GM23338 (cell line): Measurements from ENCODE around the gene NTRK3. TPM values are rescaled to one million over a fixed set of nuclear protein-coding genes. Genes with fewer than 3 reads are reported as not detected.

Experiments
- ATAC-seq: fragments of 200-7000 bp; cut with Tn5 transposase; 3 replicates; pipeline ENCODE4 v1.9.1; 2020
- DNase-seq: peaks from one replicate; pipeline ENCODE4 v3.0.0-alpha.2; 2015; ENCODE audit warnings: low spot score
- H2AFZ ChIP-seq: fragments of 200-600 bp; sonication (generic); 2 replicates; pipeline ENCODE4 v1.8.0; 2016; ENCODE audit warnings: antibody characterized with exemption, mild to moderate bottlenecking, moderate library complexity
- H3F3A ChIP-seq: fragments of 200-600 bp; sonication (generic); replicated peaks from 2 replicates; pipeline ENCODE4 v1.8.0; 2017; ENCODE audit warnings: antibody characterized with exemption, mixed run types, low read depth
- H3K27ac ChIP-seq: fragments of 200-600 bp; sonication (generic); 2 replicates; pipeline ENCODE4 v1.6.1; 2016; ENCODE audit warnings: low read depth
- H3K27me3 ChIP-seq: fragments of 200-600 bp; sonication (generic); 2 replicates; pipeline ENCODE4 v1.8.0; 2016; ENCODE audit warnings: mild to moderate bottlenecking, mixed run types, moderate library complexity; ENCODE audit not compliant: insufficient read depth
- H3K36me3 ChIP-seq: fragments of 200-600 bp; sonication (generic); 2 replicates; pipeline ENCODE4 v1.8.0; 2016; ENCODE audit warnings: mild to moderate bottlenecking; ENCODE audit not compliant: insufficient read depth
- H3K4me1 ChIP-seq: fragments of 200-600 bp; sonication (generic); 2 replicates; pipeline ENCODE4 v1.8.0; 2016; ENCODE audit warnings: mild to moderate bottlenecking, moderate library complexity; ENCODE audit not compliant: insufficient read depth
- H3K4me2 ChIP-seq: fragments of 200-600 bp; sonication (generic); 2 replicates; pipeline ENCODE4 v1.7.1; 2017; ENCODE audit warnings: mixed run types
- H3K4me3 ChIP-seq: fragments of 200-600 bp; sonication (generic); 2 replicates; pipeline ENCODE4 v1.6.1; 2016; ENCODE audit warnings: mixed run types
- H3K79me2 ChIP-seq: fragments of 200-600 bp; sonication (generic); replicated peaks from 2 replicates; pipeline ENCODE4 v1.8.0; 2017; ENCODE audit warnings: mild to moderate bottlenecking; ENCODE audit not compliant: insufficient read depth
- H3K9me2 ChIP-seq: fragments of 200-600 bp; sonication (generic); 2 replicates; pipeline ENCODE4 v1.8.0; 2017; ENCODE audit not compliant: insufficient read depth
- H4K20me1 ChIP-seq: fragments of 200-600 bp; sonication (generic); replicated peaks from 2 replicates; pipeline ENCODE4 v1.8.0; 2017; ENCODE audit warnings: mild to moderate bottlenecking; ENCODE audit not compliant: insufficient read depth
- H3K27ac Mint-ChIP-seq: 2 replicates; pipeline ENCODE4 v1.8.0; 2020; ENCODE audit warnings: inconsistent platforms, mild to moderate bottlenecking, moderate library complexity, mixed read lengths
- H3K27me3 Mint-ChIP-seq: 3 replicates; pipeline ENCODE4 v1.8.0; 2022; ENCODE audit warnings: low read depth, mild to moderate bottlenecking, moderate library complexity, mixed read lengths, inconsistent platforms; ENCODE audit not compliant: insufficient read depth, poor library complexity
- H3K36me3 Mint-ChIP-seq: 3 replicates; pipeline ENCODE4 v1.8.0; 2021; ENCODE audit warnings: low read depth, mild to moderate bottlenecking, inconsistent platforms, moderate library complexity, mixed read lengths
- H3K4me1 Mint-ChIP-seq: 3 replicates; pipeline ENCODE4 v1.8.0; 2020; ENCODE audit warnings: mild to moderate bottlenecking, inconsistent platforms, mixed read lengths
- H3K4me3 Mint-ChIP-seq: 3 replicates; pipeline ENCODE4 v1.8.0; 2021; ENCODE audit warnings: moderate library complexity, mild to moderate bottlenecking, inconsistent platforms, mixed read lengths
- H3K9me3 Mint-ChIP-seq: 3 replicates; pipeline ENCODE4 v1.8.0; 2020; ENCODE audit warnings: moderate library complexity, mild to moderate bottlenecking, inconsistent platforms, mixed read lengths
- CREB1 ChIP-seq: fragments of 250-450 bp; sonication (Bioruptor Pico); IDR thresholded peaks from 2 replicates; pipeline ENCODE4 v1.5.0; 2020; ENCODE audit warnings: low read depth, mild to moderate bottlenecking, moderate library complexity
- CTCF ChIP-seq, 2 experiments: fragments of 200-600 bp in 1 of 2; sonication (generic) in 1 of 2; conservative IDR thresholded peaks; 2 replicates each; pipeline versions ENCODE4 v1.5.1 to v1.6.1; 2016 to 2017; ENCODE audit warnings: antibody characterized with exemption in 2 of 2, low read depth in 2 of 2, mild to moderate bottlenecking in 2 of 2, moderate library complexity in 1 of 2
- EZH2 ChIP-seq: fragments of 200-600 bp; sonication (generic); IDR thresholded peaks from one replicate; pipeline ENCODE4 v1.8.0; 2017; ENCODE audit warnings: antibody characterized with exemption, mild to moderate bottlenecking, low read depth; ENCODE audit not compliant: unreplicated experiment
- EZH2phosphoT487 ChIP-seq: fragments of 200-600 bp; sonication (generic); IDR thresholded peaks from one replicate; pipeline ENCODE4 v1.8.1; 2018; ENCODE audit warnings: antibody characterized with exemption; ENCODE audit not compliant: unreplicated experiment
- JUNB ChIP-seq: IDR thresholded peaks from one replicate; pipeline ENCODE4 v1.6.1; 2016; ENCODE audit warnings: antibody characterized with exemption; ENCODE audit not compliant: unreplicated experiment
- NANOG ChIP-seq: IDR thresholded peaks from 2 replicates; pipeline ENCODE4 v1.6.1; 2016; ENCODE audit warnings: antibody characterized with exemption, borderline replicate concordance
- POLR2AphosphoS5 ChIP-seq: IDR thresholded peaks from 2 replicates; pipeline ENCODE4 v1.6.1; 2016; ENCODE audit warnings: antibody characterized with exemption, low read depth
- STAT1 ChIP-seq: IDR thresholded peaks from one replicate; pipeline ENCODE4 v1.6.1; 2016; ENCODE audit warnings: antibody characterized with exemption; ENCODE audit not compliant: unreplicated experiment
- ZNF114 ChIP-seq: fragments of 250-450 bp; sonication (Bioruptor Pico); IDR thresholded peaks from 2 replicates; pipeline ENCODE4 v1.5.0; 2020; ENCODE audit warnings: mild to moderate bottlenecking, moderate library complexity
- ZNF331 ChIP-seq: fragments of 250-450 bp; sonication (Bioruptor Pico); IDR thresholded peaks from 2 replicates; pipeline ENCODE4 v1.5.0; 2020; ENCODE audit warnings: low read depth, mild to moderate bottlenecking, moderate library complexity
- polyA plus RNA-seq: library from polyadenylated mRNA; unstranded; fragments of >200 nt; fragmentation: Nextera tagmentation; extraction: Ambion mirVana; gene quantifications from 2 replicates; pipeline ENCODE4 v1.2.1, GENCODE V29; 2016
- total RNA-seq: library from RNA; depleted of rRNA; stranded (reverse); fragments of >200 nt; shearing (Covaris generic); gene quantifications from 2 replicates; pipeline ENCODE4 v1.2.3, GENCODE V29; 2014
- TF ChIP-seq, protein P1 (sequence below): IDR thresholded peaks from one replicate; pipeline ENCODE4 v1.6.1; 2018; ENCODE audit warnings: antibody characterized with exemption; ENCODE audit not compliant: unreplicated experiment
- TF ChIP-seq, protein P2 (sequence below): IDR thresholded peaks from 2 replicates; pipeline ENCODE4 v1.6.1; 2016; ENCODE audit warnings: antibody characterized with exemption
- TF ChIP-seq, protein P3 (sequence below): fragments of 250-450 bp; sonication (Bioruptor Pico); IDR thresholded peaks from 2 replicates; pipeline ENCODE4 v1.5.0; 2020; ENCODE audit warnings: mild to moderate bottlenecking, moderate library complexity

Gene NTRK3
- total and polyA plus RNA-seq, 2 experiments from 2014 or later: 3.1 to 5.3 TPM

GRCh38 chr15:88073391-88073691 lies 183.2 kb downstream of the NTRK3 start:
- 0 out of 2 replicates have a peak overlapping the region, but pooled peaks have one; percentile 37 for H3K27ac Mint-ChIP-seq

More at GRCh38 chr15:88073391-88073691, 183.2 kb downstream of the NTRK3 start:
- Histone ChIP-seq H3K36me3 (no peaks in the 10 kb centered on the region), H3K27ac (peak overlapping the region; percentile 78), H3K4me1 (peaks cover 13% of the 10 kb centered on the region; the same call in 1 of the 2 replicates), H3K27me3 (no peaks in the 10 kb centered on the region), H3K9me2 (peaks cover 6% of the 10 kb centered on the region; the same call in 1 of the 2 replicates), H3K4me2 (0 out of 2 replicates have a peak overlapping the region, but pooled peaks have one; percentile 22), H3K79me2 (no peaks in the 10 kb centered on the region), H3F3A (no peaks in the 10 kb centered on the region), H2AFZ (no peak overlapping the region), H4K20me1 (no peaks in the 10 kb centered on the region), H3K4me3 (no peak overlapping the region)
- ATAC-seq: no peak
- Mint-ChIP-seq H3K4me3 (no peak overlapping the region), H3K27me3 (peaks cover 9% of the 10 kb centered on the region), H3K9me3 (no peaks in the 10 kb centered on the region), H3K36me3 (no peaks in the 10 kb centered on the region), H3K4me1 (peaks cover 31% of the 10 kb centered on the region)
- DNase-seq: no peak
- TF ChIP-seq POLR2AphosphoS5: no peak
- no peak for TF ChIP-seq ZNF331
- no peak for TF ChIP-seq CREB1
- TF ChIP-seq JUNB: no peak
- TF ChIP-seq STAT1: no peak
- TF ChIP-seq EZH2phosphoT487: no peak
- TF ChIP-seq CTCF (conservative IDR thresholded peaks at IDR 0.05; ENCODE audit: low read depth in 2 of 2): no peak
- no peak for TF ChIP-seq EZH2
- TF ChIP-seq, protein P1, sequence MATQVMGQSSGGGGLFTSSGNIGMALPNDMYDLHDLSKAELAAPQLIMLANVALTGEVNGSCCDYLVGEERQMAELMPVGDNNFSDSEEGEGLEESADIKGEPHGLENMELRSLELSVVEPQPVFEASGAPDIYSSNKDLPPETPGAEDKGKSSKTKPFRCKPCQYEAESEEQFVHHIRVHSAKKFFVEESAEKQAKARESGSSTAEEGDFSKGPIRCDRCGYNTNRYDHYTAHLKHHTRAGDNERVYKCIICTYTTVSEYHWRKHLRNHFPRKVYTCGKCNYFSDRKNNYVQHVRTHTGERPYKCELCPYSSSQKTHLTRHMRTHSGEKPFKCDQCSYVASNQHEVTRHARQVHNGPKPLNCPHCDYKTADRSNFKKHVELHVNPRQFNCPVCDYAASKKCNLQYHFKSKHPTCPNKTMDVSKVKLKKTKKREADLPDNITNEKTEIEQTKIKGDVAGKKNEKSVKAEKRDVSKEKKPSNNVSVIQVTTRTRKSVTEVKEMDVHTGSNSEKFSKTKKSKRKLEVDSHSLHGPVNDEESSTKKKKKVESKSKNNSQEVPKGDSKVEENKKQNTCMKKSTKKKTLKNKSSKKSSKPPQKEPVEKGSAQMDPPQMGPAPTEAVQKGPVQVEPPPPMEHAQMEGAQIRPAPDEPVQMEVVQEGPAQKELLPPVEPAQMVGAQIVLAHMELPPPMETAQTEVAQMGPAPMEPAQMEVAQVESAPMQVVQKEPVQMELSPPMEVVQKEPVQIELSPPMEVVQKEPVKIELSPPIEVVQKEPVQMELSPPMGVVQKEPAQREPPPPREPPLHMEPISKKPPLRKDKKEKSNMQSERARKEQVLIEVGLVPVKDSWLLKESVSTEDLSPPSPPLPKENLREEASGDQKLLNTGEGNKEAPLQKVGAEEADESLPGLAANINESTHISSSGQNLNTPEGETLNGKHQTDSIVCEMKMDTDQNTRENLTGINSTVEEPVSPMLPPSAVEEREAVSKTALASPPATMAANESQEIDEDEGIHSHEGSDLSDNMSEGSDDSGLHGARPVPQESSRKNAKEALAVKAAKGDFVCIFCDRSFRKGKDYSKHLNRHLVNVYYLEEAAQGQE: no peak
- no peak for TF ChIP-seq ZNF114 (CRISPR knock-in tag)
- TF ChIP-seq, protein P2, sequence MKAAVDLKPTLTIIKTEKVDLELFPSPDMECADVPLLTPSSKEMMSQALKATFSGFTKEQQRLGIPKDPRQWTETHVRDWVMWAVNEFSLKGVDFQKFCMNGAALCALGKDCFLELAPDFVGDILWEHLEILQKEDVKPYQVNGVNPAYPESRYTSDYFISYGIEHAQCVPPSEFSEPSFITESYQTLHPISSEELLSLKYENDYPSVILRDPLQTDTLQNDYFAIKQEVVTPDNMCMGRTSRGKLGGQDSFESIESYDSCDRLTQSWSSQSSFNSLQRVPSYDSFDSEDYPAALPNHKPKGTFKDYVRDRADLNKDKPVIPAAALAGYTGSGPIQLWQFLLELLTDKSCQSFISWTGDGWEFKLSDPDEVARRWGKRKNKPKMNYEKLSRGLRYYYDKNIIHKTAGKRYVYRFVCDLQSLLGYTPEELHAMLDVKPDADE: no peak
- TF ChIP-seq, protein P3, sequence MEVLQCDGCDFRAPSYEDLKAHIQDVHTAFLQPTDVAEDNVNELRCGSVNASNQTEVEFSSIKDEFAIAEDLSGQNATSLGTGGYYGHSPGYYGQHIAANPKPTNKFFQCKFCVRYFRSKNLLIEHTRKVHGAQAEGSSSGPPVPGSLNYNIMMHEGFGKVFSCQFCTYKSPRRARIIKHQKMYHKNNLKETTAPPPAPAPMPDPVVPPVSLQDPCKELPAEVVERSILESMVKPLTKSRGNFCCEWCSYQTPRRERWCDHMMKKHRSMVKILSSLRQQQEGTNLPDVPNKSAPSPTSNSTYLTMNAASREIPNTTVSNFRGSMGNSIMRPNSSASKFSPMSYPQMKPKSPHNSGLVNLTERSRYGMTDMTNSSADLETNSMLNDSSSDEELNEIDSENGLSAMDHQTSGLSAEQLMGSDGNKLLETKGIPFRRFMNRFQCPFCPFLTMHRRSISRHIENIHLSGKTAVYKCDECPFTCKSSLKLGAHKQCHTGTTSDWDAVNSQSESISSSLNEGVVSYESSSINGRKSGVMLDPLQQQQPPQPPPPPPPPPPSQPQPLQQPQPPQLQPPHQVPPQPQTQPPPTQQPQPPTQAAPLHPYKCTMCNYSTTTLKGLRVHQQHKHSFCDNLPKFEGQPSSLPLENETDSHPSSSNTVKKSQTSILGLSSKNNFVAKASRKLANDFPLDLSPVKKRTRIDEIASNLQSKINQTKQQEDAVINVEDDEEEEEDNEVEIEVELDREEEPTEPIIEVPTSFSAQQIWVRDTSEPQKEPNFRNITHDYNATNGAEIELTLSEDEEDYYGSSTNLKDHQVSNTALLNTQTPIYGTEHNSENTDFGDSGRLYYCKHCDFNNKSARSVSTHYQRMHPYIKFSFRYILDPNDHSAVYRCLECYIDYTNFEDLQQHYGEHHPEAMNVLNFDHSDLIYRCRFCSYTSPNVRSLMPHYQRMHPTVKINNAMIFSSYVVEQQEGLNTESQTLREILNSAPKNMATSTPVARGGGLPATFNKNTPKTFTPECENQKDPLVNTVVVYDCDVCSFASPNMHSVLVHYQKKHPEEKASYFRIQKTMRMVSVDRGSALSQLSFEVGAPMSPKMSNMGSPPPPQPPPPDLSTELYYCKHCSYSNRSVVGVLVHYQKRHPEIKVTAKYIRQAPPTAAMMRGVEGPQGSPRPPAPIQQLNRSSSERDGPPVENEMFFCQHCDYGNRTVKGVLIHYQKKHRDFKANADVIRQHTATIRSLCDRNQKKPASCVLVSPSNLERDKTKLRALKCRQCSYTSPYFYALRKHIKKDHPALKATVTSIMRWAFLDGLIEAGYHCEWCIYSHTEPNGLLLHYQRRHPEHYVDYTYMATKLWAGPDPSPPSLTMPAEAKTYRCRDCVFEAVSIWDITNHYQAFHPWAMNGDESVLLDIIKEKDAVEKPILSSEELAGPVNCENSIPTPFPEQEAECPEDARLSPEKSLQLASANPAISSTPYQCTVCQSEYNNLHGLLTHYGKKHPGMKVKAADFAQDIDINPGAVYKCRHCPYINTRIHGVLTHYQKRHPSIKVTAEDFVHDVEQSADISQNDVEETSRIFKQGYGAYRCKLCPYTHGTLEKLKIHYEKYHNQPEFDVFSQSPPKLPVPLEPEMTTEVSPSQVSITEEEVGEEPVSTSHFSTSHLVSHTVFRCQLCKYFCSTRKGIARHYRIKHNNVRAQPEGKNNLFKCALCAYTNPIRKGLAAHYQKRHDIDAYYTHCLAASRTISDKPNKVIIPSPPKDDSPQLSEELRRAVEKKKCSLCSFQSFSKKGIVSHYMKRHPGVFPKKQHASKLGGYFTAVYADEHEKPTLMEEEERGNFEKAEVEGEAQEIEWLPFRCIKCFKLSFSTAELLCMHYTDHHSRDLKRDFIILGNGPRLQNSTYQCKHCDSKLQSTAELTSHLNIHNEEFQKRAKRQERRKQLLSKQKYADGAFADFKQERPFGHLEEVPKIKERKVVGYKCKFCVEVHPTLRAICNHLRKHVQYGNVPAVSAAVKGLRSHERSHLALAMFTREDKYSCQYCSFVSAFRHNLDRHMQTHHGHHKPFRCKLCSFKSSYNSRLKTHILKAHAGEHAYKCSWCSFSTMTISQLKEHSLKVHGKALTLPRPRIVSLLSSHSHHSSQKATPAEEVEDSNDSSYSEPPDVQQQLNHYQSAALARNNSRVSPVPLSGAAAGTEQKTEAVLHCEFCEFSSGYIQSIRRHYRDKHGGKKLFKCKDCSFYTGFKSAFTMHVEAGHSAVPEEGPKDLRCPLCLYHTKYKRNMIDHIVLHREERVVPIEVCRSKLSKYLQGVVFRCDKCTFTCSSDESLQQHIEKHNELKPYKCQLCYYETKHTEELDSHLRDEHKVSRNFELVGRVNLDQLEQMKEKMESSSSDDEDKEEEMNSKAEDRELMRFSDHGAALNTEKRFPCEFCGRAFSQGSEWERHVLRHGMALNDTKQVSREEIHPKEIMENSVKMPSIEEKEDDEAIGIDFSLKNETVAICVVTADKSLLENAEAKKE (CRISPR knock-in tag): no peak
- no peak for TF ChIP-seq NANOG
